Mucosa of stomach (tissue), 1 donor: ENCODE results near the gene FTO.

ENCODE experiments used
- H3K27me3 ChIP-seq: one replicate; pipeline ENCODE4 v1.7.0; 2013; ENCODE audit warnings: mild to moderate bottlenecking, low read length; ENCODE audit not compliant: control insufficient read depth, insufficient read depth
- H3K36me3 ChIP-seq: one replicate; pipeline ENCODE4 v1.7.0; 2013; ENCODE audit warnings: low read length; ENCODE audit not compliant: control insufficient read depth, insufficient read depth
- H3K4me1 ChIP-seq: one replicate; pipeline ENCODE4 v1.7.0; 2013; ENCODE audit warnings: mild to moderate bottlenecking, low read length; ENCODE audit not compliant: control insufficient read depth, insufficient read depth
- H3K4me3 ChIP-seq: one replicate; pipeline ENCODE4 v1.7.0; 2013; ENCODE audit warnings: low read length
- H3K9ac ChIP-seq: one replicate; pipeline ENCODE4 v1.7.0; 2013; ENCODE audit warnings: mild to moderate bottlenecking, low read length, moderate library complexity
- H3K9me3 ChIP-seq: one replicate; pipeline ENCODE4 v1.7.0; 2013; ENCODE audit warnings: mild to moderate bottlenecking, low read length, moderate library complexity; ENCODE audit not compliant: control insufficient read depth
- donor health status: Pancreatic carcinoma.

Gene FTO

GRCh38 chr16:53980675-53981074, 276.7 kb downstream of the FTO start:
- no peaks in the 10 kb centered on the region for H3K27me3 ChIP-seq
- no peaks in the 10 kb centered on the region for H3K36me3 ChIP-seq
- H3K4me3 ChIP-seq = no peak overlapping the region
- H3K9me3 ChIP-seq = no peaks in the 10 kb centered on the region
- H3K9ac ChIP-seq = no peak overlapping the region
- no peaks in the 10 kb centered on the region for H3K4me1 ChIP-seq

- Histone ChIP-seq H3K27me3 (no peaks in the 10 kb centered on the region), H3K4me3 (no peak overlapping the region), H3K9me3 (no peaks in the 10 kb centered on the region), H3K4me1 (no peaks in the 10 kb centered on the region), H3K9ac (no peak overlapping the region), H3K36me3 (no peaks in the 10 kb centered on the region)
These were observed 278.7 kb downstream of the FTO start for GRCh38 chr16:53982631-53983042.

DNA sequence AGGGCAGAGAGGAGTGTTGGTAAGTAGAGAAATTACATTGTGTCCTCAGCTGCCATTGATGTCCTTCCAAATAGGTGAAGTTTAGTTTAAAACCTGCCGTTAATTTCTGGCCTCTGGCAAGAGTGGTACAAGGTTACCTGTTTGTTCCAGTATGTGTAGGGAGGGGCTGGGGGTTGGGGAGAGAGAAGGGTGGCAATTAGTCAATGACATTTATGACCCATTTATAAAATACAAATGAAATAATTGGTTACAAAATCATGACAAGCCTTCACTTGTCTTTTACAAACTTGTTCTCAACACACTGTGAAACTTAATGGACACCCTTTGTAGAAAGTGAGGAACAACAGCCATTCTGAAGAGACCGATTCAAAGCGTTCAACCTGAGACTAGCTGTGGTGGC, 281.0 kb downstream of the FTO start:
- Histone ChIP-seq H3K4me3 (no peak overlapping the region), H3K9ac (no peak overlapping the region), H3K9me3 (no peaks in the 10 kb centered on the region), H3K4me1 (no peaks in the 10 kb centered on the region), H3K27me3 (no peaks in the 10 kb centered on the region), H3K36me3 (no peaks in the 10 kb centered on the region)

DNA sequence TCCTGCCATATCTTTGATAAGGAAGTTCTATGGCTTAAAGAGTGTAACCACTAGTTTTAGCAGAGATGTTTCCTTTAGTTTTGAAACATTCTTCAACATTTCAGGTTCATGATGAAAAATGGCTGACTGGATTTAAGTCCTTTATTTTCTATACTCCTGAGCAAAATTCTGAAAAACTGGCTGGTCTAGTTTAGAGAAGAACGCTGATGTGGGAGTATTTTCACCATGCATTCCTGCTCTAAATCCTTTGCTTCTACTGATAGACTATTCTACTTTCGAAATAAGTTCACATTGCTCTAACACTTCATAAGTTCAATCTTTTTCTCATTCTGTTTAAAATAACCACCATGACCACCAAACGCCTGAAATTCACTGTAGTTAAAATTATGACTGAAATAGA, 281.9 kb downstream of the FTO start:
- H3K36me3 ChIP-seq = no peaks in the 10 kb centered on the region
- no peaks in the 10 kb centered on the region for H3K9me3 ChIP-seq
- H3K4me1 ChIP-seq = peaks cover under 1% of the 10 kb centered on the region
- H3K9ac ChIP-seq = no peak overlapping the region
- no peak overlapping the region for H3K4me3 ChIP-seq
- H3K27me3 ChIP-seq = no peaks in the 10 kb centered on the region

DNA sequence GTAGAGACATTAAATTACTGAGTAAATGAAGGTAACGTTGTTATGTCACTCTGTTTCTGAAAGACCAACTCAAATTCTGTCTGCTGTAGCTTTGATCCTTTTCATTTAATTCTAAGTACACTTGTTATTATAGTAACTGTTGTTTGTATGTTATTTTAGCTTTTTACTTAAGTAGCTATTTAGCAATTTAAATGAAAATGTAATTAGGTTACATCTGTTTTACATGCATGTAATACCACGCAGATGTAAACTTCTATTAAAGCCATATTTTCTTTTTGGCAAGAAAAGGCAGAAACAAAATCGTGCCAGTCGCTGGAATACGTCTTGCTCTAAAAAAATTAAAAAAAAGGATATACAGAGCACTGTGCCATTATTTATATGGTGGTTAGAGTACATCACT, 282.8 kb downstream of the FTO start:
- peaks cover 10% of the 10 kb centered on the region for H3K4me1 ChIP-seq
- H3K27me3 ChIP-seq = no peaks in the 10 kb centered on the region
- H3K9me3 ChIP-seq = no peaks in the 10 kb centered on the region
- H3K36me3 ChIP-seq = no peaks in the 10 kb centered on the region
- H3K4me3 ChIP-seq = no peak overlapping the region
- no peak overlapping the region for H3K9ac ChIP-seq

- H3K27me3 ChIP-seq = no peaks in the 10 kb centered on the region
- H3K36me3 ChIP-seq = no peaks in the 10 kb centered on the region
- H3K9me3 ChIP-seq = no peaks in the 10 kb centered on the region
- H3K4me3 ChIP-seq = no peak overlapping the region
- no peak overlapping the region for H3K9ac ChIP-seq
- H3K4me1 ChIP-seq = peaks cover 18% of the 10 kb centered on the region
These were observed 284.2 kb downstream of the FTO start for GRCh38 chr16:53988136-53988535.

DNA sequence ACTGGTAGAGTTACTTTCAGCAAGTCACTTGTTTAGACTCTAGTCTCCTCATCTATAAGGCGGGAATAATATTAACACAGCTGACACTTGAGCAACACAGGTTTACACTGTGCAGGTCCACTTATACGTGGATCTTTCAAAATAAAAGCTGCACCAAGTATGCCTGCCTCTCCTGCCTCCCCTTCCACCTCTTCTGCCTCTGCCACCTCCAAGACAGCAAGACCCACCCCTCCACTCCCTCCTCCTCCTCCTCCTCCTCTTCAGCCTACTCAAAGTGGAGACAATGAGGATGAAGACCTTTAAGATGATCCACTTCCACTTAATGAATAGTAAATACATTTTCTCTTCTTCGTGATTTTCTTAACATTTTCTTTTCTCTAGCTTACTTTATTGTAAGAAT, 285.6 kb downstream of the FTO start:
- Histone ChIP-seq H3K9ac (no peak overlapping the region), H3K36me3 (no peaks in the 10 kb centered on the region), H3K9me3 (no peaks in the 10 kb centered on the region), H3K27me3 (no peaks in the 10 kb centered on the region), H3K4me3 (no peak overlapping the region), H3K4me1 (peaks cover 18% of the 10 kb centered on the region)

DNA sequence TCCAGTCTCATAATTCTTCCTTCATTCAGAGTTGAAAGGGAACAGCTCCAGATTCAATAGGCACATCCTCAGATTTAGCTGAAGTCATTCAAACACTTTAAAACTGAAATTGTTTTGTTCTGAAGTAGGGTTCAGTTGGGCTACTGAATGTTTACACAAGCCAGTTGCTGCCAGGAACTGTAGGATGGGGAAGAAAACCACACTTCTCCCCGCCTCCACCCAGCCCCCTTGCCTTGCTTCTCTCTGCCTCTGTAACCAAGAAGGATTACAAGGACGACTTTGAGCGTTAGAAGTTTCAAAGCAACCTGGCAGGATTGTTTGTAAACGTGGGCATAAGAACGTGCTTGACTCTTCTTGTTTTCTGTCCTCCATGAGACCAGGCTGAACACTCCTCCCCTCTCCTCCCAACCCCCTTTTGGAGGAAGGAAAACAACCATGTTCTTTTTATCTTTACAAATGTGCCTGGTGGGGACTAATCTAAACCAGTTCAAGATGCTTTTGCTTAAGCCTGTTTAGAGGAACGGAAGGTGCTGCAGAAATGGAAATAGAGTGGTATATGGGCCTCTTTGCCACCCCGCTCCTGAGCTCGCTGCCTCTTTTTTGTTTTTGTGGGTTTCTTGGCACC, 287.9 kb downstream of the FTO start:
- H3K4me3 ChIP-seq = no peak overlapping the region
- H3K4me1 ChIP-seq = peaks cover 18% of the 10 kb centered on the region
- no peaks in the 10 kb centered on the region for H3K9me3 ChIP-seq
- no peaks in the 10 kb centered on the region for H3K36me3 ChIP-seq
- H3K9ac ChIP-seq = no peak overlapping the region
- no peaks in the 10 kb centered on the region for H3K27me3 ChIP-seq

DNA sequence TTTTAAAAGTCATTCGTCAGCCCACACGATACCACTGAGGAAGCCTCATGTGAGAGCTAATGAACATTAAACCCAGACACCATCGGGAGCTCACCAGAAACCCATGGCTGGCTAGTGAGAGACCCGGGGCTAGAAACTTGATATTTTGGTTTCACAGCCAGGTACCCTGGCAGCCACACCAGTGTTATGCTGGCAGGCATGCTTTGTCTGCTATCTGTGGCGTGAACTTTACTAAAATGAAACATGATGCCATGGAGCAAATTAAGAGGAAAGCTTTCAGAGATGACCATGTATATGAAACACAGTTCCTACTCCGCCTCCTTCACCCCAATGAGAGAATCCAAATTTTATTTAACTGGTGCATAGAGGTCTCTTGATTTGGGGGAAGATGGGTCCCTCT, 291.4 kb downstream of the FTO start:
- Histone ChIP-seq H3K9me3 (no peaks in the 10 kb centered on the region), H3K27me3 (no peaks in the 10 kb centered on the region), H3K9ac (no peak overlapping the region), H3K36me3 (no peaks in the 10 kb centered on the region), H3K4me3 (no peak overlapping the region), H3K4me1 (peaks cover 18% of the 10 kb centered on the region)

GRCh38 chr16:53996961-53997360, 293.0 kb downstream of the FTO start:
- Histone ChIP-seq H3K9ac (no peak overlapping the region), H3K9me3 (no peaks in the 10 kb centered on the region), H3K4me1 (peaks cover 6% of the 10 kb centered on the region), H3K27me3 (no peaks in the 10 kb centered on the region), H3K36me3 (no peaks in the 10 kb centered on the region), H3K4me3 (no peak overlapping the region)

- no peaks in the 10 kb centered on the region for H3K27me3 ChIP-seq
- no peak overlapping the region for H3K4me3 ChIP-seq
- no peaks in the 10 kb centered on the region for H3K9me3 ChIP-seq
- no peak overlapping the region for H3K9ac ChIP-seq
- no peaks in the 10 kb centered on the region for H3K36me3 ChIP-seq
- no peaks in the 10 kb centered on the region for H3K4me1 ChIP-seq
These were observed 294.3 kb downstream of the FTO start for GRCh38 chr16:53998024-53998810.

DNA sequence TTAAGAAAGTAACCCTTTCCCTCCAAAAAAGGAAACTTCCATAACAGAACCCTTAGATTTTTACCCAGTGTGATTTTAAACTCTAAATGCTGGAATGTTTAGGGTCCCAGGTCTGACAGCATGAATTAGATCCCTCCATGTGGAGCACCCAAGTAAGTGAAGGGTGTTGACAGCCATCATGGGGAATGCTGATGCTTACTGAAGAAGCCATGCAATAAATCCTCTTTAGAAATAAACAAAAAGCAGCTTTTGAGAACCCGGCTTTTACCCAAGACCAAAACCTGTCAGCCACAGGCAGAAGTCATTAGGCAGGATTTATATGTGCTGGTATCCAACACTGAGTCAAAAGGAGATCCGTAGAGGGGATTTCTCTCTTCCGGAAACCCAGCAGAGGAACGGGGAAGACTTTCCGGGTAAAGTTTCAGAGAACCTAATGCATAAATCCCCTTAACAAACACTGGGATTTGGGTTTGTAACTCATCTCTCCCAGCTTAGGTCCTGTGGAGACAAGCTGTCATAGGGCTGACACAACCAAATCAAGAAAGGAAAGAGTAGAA, 295.1 kb downstream of the FTO start:
- H3K4me1 ChIP-seq = no peaks in the 10 kb centered on the region
- H3K9ac ChIP-seq = no peak overlapping the region
- no peaks in the 10 kb centered on the region for H3K9me3 ChIP-seq

More for the DNA sequence above, 295.1 kb downstream of the FTO start:
- no peaks in the 10 kb centered on the region for H3K36me3 ChIP-seq
- no peaks in the 10 kb centered on the region for H3K27me3 ChIP-seq
- H3K4me3 ChIP-seq = no peak overlapping the region
